Measurements from ENCODE around the gene HIGD1A.

GRCh38 chr3:42839616-42840015 lies 35.3 kb upstream of the HIGD1A start:
- TF ChIP-seq POLR2A (IDR thresholded peaks at IDR 0.05) (no peak), CTCF (IDR thresholded peaks at IDR 0.05) (peak in 1 of 3 donors; percentile 47)

Measured in lower leg skin (tissue), 3 donors.